Gastroesophageal sphincter (tissue), 4 donors: Measurements from ENCODE around the gene FBL. TPM values are rescaled to one million over a fixed set of nuclear protein-coding genes. Genes with fewer than 3 reads are reported as not detected.
"Not testable (repeated sequence)": the region's sequence is repeated elsewhere in the genome, so short reads cannot be mapped to it uniquely, and the experiment has no call there.

ENCODE experiments used
- ATAC-seq: fragments of 150-250 bp; one replicate; pipeline ENCODE4 v1.9.1; 2016; ENCODE audit warnings: mild to moderate bottlenecking, moderate library complexity
- H3K27ac ChIP-seq, 4 donors: fragments of 200-600 bp; sonication (generic) in 3 of 4; 1 replicate in 3 of 4; 2 replicates in 1 of 4; pipeline ENCODE4 v1.5.1; 2016 to 2019
- H3K27me3 ChIP-seq: fragments of 200-600 bp; sonication (generic); one replicate; pipeline ENCODE4 v1.5.1; 2019
- H3K36me3 ChIP-seq, 2 donors: fragments of 200-600 bp; sonication (generic); one replicate each; pipeline ENCODE4 v1.5.1; 2019; ENCODE audit warnings: control low read depth in 1 of 2
- H3K4me1 ChIP-seq, 3 donors: fragments of 200-600 bp; sonication (generic); 1 replicate in 2 of 3; 2 replicates in 1 of 3; pipeline ENCODE4 v1.5.1; 2016 to 2019; ENCODE audit warnings: control low read depth in 2 of 3
- H3K4me3 ChIP-seq, 2 donors: fragments of 200-600 bp; sonication (generic); one replicate each; pipeline ENCODE4 v1.5.1; 2019; ENCODE audit warnings: mild to moderate bottlenecking in 1 of 2, moderate library complexity in 1 of 2
- H3K9me3 ChIP-seq, 3 donors: fragments of 200-600 bp; sonication (generic); one replicate each; pipeline ENCODE4 v1.5.1; 2017 to 2019; ENCODE audit warnings: control low read depth in 2 of 3
- EP300 ChIP-seq: sonication (generic); formaldehyde crosslinking; IDR thresholded peaks from one replicate; pipeline ENCODE4 v1.6.1; 2017; ENCODE audit warnings: antibody characterized with exemption, mild to moderate bottlenecking
- POLR2A ChIP-seq, 2 donors: fragments of 450-650 bp; IDR thresholded peaks; one replicate each; pipeline ENCODE4 v1.6.1; 2017; ENCODE audit warnings: antibody characterized with exemption in 2 of 2, mild to moderate bottlenecking in 2 of 2, moderate library complexity in 1 of 2
- POLR2AphosphoS5 ChIP-seq: sonication (generic); formaldehyde crosslinking; IDR thresholded peaks from one replicate; pipeline ENCODE4 v1.6.1; 2017; ENCODE audit warnings: antibody characterized with exemption
- WGBS, 2 donors: methylation state at CpG; one replicate each; pipeline ENCODE4 v1.1.5; 2018; ENCODE audit warnings: low coverage in 1 of 2; 5-methylcytosine and 5-hydroxymethylcytosine counted together
- total RNA-seq, 4 donors: library from RNA; depleted of rRNA; stranded (reverse); fragments of >200 nt; gene quantifications; one replicate each; pipeline ENCODE4 v1.1.0, GENCODE V29; 2016
- TF ChIP-seq, protein P1 (sequence below), 4 experiments: fragments of 200-600 bp in 2 of 4; fragments of 450-650 bp in 2 of 4; sonication (generic) in 1 of 4; IDR thresholded peaks; one replicate each; pipeline ENCODE4 v1.5.1; 2017 to 2019; ENCODE audit warnings: antibody characterized with exemption in 4 of 4, mild to moderate bottlenecking in 2 of 4, moderate library complexity in 2 of 4

The FBL gene
- total RNA-seq, 4 donors from 2014 or later: 72.5 to 105 (median 89.1) TPM

DNA sequence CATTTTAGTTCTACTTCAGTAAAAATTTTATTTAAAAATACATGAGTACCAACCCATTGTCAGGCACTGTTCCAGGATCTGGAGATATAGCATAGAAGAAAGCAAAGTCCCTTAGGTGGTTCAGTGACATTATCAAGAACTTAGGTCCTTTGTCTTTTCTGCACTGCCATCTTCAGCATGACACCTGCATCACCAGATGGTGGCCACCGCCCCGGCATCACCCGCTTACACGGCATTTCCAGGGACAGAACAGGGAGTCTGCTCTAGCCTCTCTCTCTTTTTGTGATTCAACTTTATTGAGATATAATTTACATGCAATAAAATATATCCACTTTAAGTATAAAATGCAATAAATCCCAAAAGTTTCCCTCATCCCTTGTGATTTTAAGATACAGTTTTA lies 35.8 kb downstream of the FBL start:
- no peak for ATAC-seq

DNA sequence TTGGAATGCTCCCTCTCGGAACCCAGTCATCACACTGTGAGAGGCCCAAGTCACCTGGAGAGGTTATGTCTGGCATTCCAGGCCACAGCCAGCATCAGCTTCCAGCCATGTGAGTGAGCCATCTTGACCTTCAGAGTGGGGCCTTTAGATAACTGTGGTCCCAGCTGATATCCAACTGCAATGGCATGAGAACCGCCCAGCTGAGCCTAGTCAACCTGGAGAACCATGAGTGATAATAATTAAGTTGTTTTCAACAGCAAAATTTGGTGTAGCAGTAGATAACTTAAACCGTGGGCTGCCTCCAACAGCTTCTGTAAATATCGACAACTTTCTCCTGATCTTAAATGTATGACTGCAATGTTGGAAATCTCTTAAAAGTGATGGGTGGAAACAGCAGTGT lies 36.8 kb downstream of the FBL start:
- no peak overlapping the region for H3K4me3 ChIP-seq
- TF ChIP-seq, protein P1, sequence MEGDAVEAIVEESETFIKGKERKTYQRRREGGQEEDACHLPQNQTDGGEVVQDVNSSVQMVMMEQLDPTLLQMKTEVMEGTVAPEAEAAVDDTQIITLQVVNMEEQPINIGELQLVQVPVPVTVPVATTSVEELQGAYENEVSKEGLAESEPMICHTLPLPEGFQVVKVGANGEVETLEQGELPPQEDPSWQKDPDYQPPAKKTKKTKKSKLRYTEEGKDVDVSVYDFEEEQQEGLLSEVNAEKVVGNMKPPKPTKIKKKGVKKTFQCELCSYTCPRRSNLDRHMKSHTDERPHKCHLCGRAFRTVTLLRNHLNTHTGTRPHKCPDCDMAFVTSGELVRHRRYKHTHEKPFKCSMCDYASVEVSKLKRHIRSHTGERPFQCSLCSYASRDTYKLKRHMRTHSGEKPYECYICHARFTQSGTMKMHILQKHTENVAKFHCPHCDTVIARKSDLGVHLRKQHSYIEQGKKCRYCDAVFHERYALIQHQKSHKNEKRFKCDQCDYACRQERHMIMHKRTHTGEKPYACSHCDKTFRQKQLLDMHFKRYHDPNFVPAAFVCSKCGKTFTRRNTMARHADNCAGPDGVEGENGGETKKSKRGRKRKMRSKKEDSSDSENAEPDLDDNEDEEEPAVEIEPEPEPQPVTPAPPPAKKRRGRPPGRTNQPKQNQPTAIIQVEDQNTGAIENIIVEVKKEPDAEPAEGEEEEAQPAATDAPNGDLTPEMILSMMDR (IDR thresholded peaks at IDR 0.05): no peak
- TF ChIP-seq POLR2AphosphoS5 (no peak), EP300 (no peak), POLR2A (IDR thresholded peaks at IDR 0.05) (no peak)
- H3K27me3 ChIP-seq: no peaks in the 10 kb centered on the region
- WGBS, 2 donors: 91% methylated on average over 3 of the region's 4 CpGs; no CpG with 5 or more reads in 1 of the 2 donors
- ATAC-seq: no peak
- H3K9me3 ChIP-seq: no peaks in the 10 kb centered on the region
- H3K4me1 ChIP-seq: no peaks in the 10 kb centered on the region
- no peaks in the 10 kb centered on the region for H3K36me3 ChIP-seq
- no peak overlapping the region for H3K27ac ChIP-seq

More for the DNA sequence above, 35.8 kb downstream of the FBL start:
- Histone ChIP-seq H3K27ac (no peak overlapping the region), H3K36me3 (no peaks in the 10 kb centered on the region), H3K9me3 (no peaks in the 10 kb centered on the region), H3K27me3 (no peaks in the 10 kb centered on the region), H3K4me1 (no peaks in the 10 kb centered on the region), H3K4me3 (no peak overlapping the region)
- WGBS, 2 donors: 90% methylated on average over 4 of the region's 4 CpGs; no CpG with 5 or more reads in 1 of the 2 donors
- TF ChIP-seq EP300 (no peak), POLR2AphosphoS5 (no peak), POLR2A (IDR thresholded peaks at IDR 0.05) (no peak)
- TF ChIP-seq, protein P1 (IDR thresholded peaks at IDR 0.05): no peak

DNA sequence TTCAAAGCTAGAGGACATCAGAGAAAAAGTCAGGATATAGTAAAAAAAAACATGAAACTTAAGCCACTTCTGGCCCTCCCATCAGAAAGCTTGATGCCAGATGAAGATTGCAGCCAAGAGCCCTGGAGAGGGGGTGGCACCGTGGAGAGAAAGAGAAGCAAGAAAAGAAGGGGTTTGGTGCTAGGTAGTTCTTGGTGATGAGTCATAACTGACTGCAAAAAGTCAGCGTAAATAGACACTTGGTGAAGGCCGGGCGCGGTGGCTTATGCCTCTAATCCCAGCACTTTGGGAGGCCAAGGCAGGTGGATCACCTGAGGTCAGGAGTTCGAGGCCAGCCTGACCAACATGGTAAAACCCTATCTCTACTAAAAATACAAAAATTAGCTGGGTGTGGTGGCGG lies 37.5 kb downstream of the FBL start:
- not testable (repeated sequence) for ATAC-seq, H3K27me3 ChIP-seq, H3K4me1 ChIP-seq, H3K9me3 ChIP-seq, H3K4me3 ChIP-seq, H3K27ac ChIP-seq, H3K36me3 ChIP-seq
- WGBS, 2 donors: 70 to 90% methylated on average over 4 to 7 of the region's 7 CpGs

DNA sequence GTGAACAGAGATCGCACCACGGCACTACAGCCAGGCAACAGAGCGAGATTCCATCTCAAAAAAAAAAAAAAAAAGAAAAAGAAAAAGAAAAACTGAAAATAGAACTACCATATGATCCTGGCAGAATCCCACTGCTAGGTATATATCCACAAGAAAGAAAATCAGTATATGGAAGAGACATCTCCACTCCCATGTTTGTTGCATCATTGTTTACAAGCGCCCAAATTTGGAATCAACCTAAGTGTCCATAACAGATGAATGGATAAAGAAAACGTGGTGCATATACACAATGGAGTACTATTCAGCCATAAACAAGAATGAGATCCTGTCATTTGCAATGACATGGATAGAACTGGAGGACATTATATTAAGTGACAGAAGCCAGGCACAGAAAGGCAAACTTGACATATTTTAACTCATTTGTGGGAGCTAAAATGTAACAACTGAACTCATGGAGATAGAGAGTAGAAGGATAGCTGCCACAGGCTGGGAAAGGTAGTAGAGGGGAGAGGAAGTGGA lies 38.3 kb downstream of the FBL start:
- TF ChIP-seq POLR2A (IDR thresholded peaks at IDR 0.05) (no peak), POLR2AphosphoS5 (no peak)
- WGBS, 2 donors: 63 to 79% methylated on average over 3 to 5 of the region's 5 CpGs
- ATAC-seq: no peak
- no peaks in the 10 kb centered on the region for H3K9me3 ChIP-seq
- no peaks in the 10 kb centered on the region for H3K36me3 ChIP-seq
- H3K4me1 ChIP-seq: no peaks in the 10 kb centered on the region
- H3K4me3 ChIP-seq: no peak overlapping the region
- peaks cover 8% of the 10 kb centered on the region for H3K27me3 ChIP-seq
- H3K27ac ChIP-seq: no peak overlapping the region

DNA sequence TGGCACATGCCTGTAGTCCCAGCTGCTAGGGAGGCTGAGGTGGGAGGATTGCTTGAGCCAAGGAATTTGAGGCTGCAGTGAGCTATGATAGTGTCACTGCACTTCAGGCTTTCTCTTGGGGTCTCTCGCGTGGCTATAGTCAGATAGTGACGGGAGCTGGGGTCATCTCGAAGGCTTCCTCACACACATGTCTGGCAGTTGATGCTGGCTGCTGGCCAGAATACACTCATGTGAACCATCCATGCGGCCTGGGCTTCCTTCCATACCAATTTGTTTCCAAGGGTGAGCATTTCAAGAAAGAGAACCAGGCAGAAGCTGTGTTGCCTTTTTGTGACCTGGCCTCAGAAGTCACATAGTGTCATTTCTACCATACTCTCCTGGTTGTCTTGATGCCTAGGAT lies 41.1 kb downstream of the FBL start:
- Histone ChIP-seq H3K27ac (no peak overlapping the region), H3K36me3 (no peaks in the 10 kb centered on the region), H3K27me3 (peaks cover 14% of the 10 kb centered on the region), H3K4me1 (no peaks in the 10 kb centered on the region), H3K4me3 (no peak overlapping the region), H3K9me3 (no peaks in the 10 kb centered on the region)
- WGBS, 2 donors: 42% methylated on average over 5 of the region's 5 CpGs; no CpG with 5 or more reads in 1 of the 2 donors
- no peak for ATAC-seq
- TF ChIP-seq POLR2A (IDR thresholded peaks at IDR 0.05) (no peak), POLR2AphosphoS5 (no peak), EP300 (no peak)
- TF ChIP-seq, protein P1 (IDR thresholded peaks at IDR 0.05): no peak

DNA sequence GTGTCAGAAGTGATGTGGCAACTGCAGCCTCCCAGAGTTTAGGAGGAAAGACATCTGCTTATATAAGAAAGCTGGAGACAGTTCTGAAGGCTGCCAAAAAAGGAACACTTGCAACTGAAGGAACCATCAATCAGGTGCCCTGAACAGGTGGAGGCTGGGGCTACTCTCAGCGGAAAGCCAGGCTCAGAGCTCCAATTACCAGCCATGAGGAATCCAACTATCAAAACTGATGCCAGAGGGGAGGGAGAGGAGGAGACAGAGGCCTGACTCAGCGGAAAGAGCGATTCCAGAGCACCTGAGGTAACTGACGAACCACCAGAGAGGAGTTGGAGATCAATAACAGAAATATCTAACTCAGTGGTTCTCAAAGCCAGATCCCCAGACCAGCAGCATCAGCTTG lies 43.2 kb downstream of the FBL start:
- Histone ChIP-seq H3K27ac (no peak overlapping the region), H3K4me1 (no peaks in the 10 kb centered on the region), H3K27me3 (peaks cover 15% of the 10 kb centered on the region), H3K36me3 (no peaks in the 10 kb centered on the region), H3K4me3 (no peak overlapping the region), H3K9me3 (no peaks in the 10 kb centered on the region)
- TF ChIP-seq POLR2A (IDR thresholded peaks at IDR 0.05): no peak
- no peak for TF ChIP-seq POLR2AphosphoS5
- TF ChIP-seq, protein P1 (IDR thresholded peaks at IDR 0.05): no peak
- no peak for TF ChIP-seq EP300
- WGBS, 2 donors: 7 to 10% methylated on average over 2 to 4 of the region's 4 CpGs
- no peak for ATAC-seq
